Caco-2 (cell line): ENCODE data around the gene GSTT2. TPM values are rescaled to one million over a fixed set of nuclear protein-coding genes. Genes with fewer than 3 reads are reported as not detected.
A peak's percentile ranks its signal among the peaks of the same experiment; 100 is the strongest.
"Not testable (repeated sequence)": the region's sequence is repeated elsewhere in the genome, so short reads cannot be mapped to it uniquely, and the experiment has no call there.

Experiments
- BruUV-seq: library from RNA; stranded (reverse); fragments of 400-500 nt; replicated peaks from 2 replicates; lab custom pipeline; 2021; lab: Mats Ljungman, UMichigan
- CTCF ChIA-PET: fragments of 300-600 bp; sonication (Branson Sonifier 250); formaldehyde crosslinking; loops from one replicate; lab custom pipeline; 2022; ENCODE audit warnings: antibody characterized with exemption; lab: Charles Lee
- POLR2A ChIA-PET: fragments of 300-600 bp; sonication (Branson Sonifier 250); formaldehyde crosslinking; loops from one replicate; lab custom pipeline; 2022; ENCODE audit warnings: antibody characterized with exemption; lab: Charles Lee
- DNase-seq, 2 experiments: peaks; one replicate each; pipeline versions ENCODE4 v3.0.0 to v3.0.0-alpha.2; 2020 to 2022
- H3K27me3 ChIP-seq: replicated peaks from 2 replicates; pipeline ENCODE4 v1.6.0; 2011; ENCODE audit warnings: low read length; ENCODE audit not compliant: control insufficient read depth, insufficient read depth
- H3K36me3 ChIP-seq: 2 replicates; pipeline ENCODE4 v1.5.1; 2011; ENCODE audit warnings: low read length; ENCODE audit not compliant: control insufficient read depth, insufficient read depth
- H3K4me1 ChIP-seq: fragments of 250-450 bp; sonication (Bioruptor Pico); 2 replicates; pipeline ENCODE4 v1.5.1; 2020; ENCODE audit warnings: mild to moderate bottlenecking
- H3K4me3 ChIP-seq: 2 replicates; pipeline ENCODE4 v1.5.1; 2011; ENCODE audit warnings: low read depth, mild to moderate bottlenecking, control low read depth, low read length
- H3K9me3 ChIP-seq: fragments of 250-450 bp; sonication (Bioruptor Pico); 2 replicates; pipeline ENCODE4 v1.5.1; 2020; ENCODE audit warnings: mild to moderate bottlenecking, moderate library complexity
- H3K27ac Mint-ChIP-seq: one replicate; pipeline ENCODE4 v1.8.0; 2022; ENCODE audit warnings: mixed read lengths; ENCODE audit not compliant: unreplicated experiment
- H3K27me3 Mint-ChIP-seq: one replicate; pipeline ENCODE4 v1.8.0; 2022; ENCODE audit warnings: mixed read lengths; ENCODE audit not compliant: insufficient read depth, unreplicated experiment
- H3K36me3 Mint-ChIP-seq: one replicate; pipeline ENCODE4 v1.8.0; 2022; ENCODE audit warnings: mild to moderate bottlenecking, mixed read lengths; ENCODE audit not compliant: insufficient read depth, unreplicated experiment
- H3K4me1 Mint-ChIP-seq: one replicate; pipeline ENCODE4 v1.8.0; 2022; ENCODE audit warnings: low read depth, mixed read lengths; ENCODE audit not compliant: unreplicated experiment
- H3K4me3 Mint-ChIP-seq: one replicate; pipeline ENCODE4 v1.8.0; 2022; ENCODE audit warnings: mild to moderate bottlenecking, moderate library complexity, mixed read lengths; ENCODE audit not compliant: unreplicated experiment
- H3K9me3 Mint-ChIP-seq: one replicate; pipeline ENCODE4 v1.8.0; 2022; ENCODE audit warnings: mixed read lengths; ENCODE audit not compliant: unreplicated experiment
- CTCF ChIP-seq, 2 experiments: fragments of 200-600 bp in 1 of 2; IDR thresholded peaks; 1 replicate in 1 of 2; 2 replicates in 1 of 2; pipeline versions ENCODE4 v1.5.1 to v1.8.0; 2011 to 2022; ENCODE audit warnings: antibody characterized with exemption in 1 of 2, control low read depth in 1 of 2, inconsistent platforms in 1 of 2, low read depth in 1 of 2, low read length in 1 of 2, mild to moderate bottlenecking in 1 of 2, moderate library complexity in 1 of 2; ENCODE audit not compliant: insufficient read depth in 1 of 2, severe bottlenecking in 1 of 2, unreplicated experiment in 1 of 2
- intact Hi-C: fragments of 100-400 bp; cut with micrococcal nuclease; formaldehyde crosslinking; loops from one replicate; pipeline ENCODE4 v1.10.0; 2022; ENCODE audit not compliant: unreplicated experiment
- total RNA-seq: library from RNA; stranded (reverse); gene quantifications from 2 replicates; pipeline ENCODE4 v1.2.3, GENCODE V29; 2022

GSTT2 gene
- total RNA-seq, 1 experiment from 2014 or later = 0.82 TPM

GRCh38 chr22:23956301-23956900, 23.5 kb upstream of the GSTT2 start:
- not testable (repeated sequence) for H3K36me3 Mint-ChIP-seq, BruUV-seq, H3K4me3 ChIP-seq, H3K9me3 Mint-ChIP-seq, H3K27me3 ChIP-seq, H3K27me3 Mint-ChIP-seq, H3K4me1 ChIP-seq, H3K27ac Mint-ChIP-seq, H3K36me3 ChIP-seq, H3K9me3 ChIP-seq, H3K4me3 Mint-ChIP-seq, H3K4me1 Mint-ChIP-seq
- TF ChIP-seq CTCF (IDR thresholded peaks at IDR 0.05; ENCODE audit: insufficient read depth in 1 of 2, low read depth in 1 of 2, low read length in 1 of 2, severe bottlenecking in 1 of 2, unreplicated experiment in 1 of 2) = peak; percentile 69 to 95
- DNase-seq = peak; percentile 74 to 84
- intact Hi-C loops = loop anchor here (5.0 kb wide), 2 partner anchors 69 to 94 kb away; no protein-coding TSS in a partner anchor
- ChIA-PET CTCF (interaction anchor here (0.6 to 1.0 kb wide), 2 partner anchors 67 to 69 kb away, joined by 4 to 7 read pairs; no protein-coding TSS in a partner anchor), POLR2A (interaction anchor here (0.6 kb wide), 1 partner anchor 62 kb away, joined by 3 read pairs; the partner anchor contains the start of gene MIF)

- H3K9me3 ChIP-seq, H3K4me1 ChIP-seq, H3K4me1 Mint-ChIP-seq, DNase-seq, H3K27me3 Mint-ChIP-seq, H3K36me3 Mint-ChIP-seq, H3K4me3 ChIP-seq, intact Hi-C loops, H3K27me3 ChIP-seq, H3K4me3 Mint-ChIP-seq, CTCF ChIA-PET, H3K27ac Mint-ChIP-seq, H3K36me3 ChIP-seq, POLR2A ChIA-PET, H3K9me3 Mint-ChIP-seq, BruUV-seq: not testable (repeated sequence)
Measured at GRCh38 chr22:23961084-23961771, 18.7 kb upstream of the GSTT2 start, which contains the start of gene GSTT2B. GSTT2B (minus strand) TSS chr22:23961195; CDS start chr22:23961131, 64 bp downstream.

GRCh38 chr22:23966094-23966493, 13.8 kb upstream of the GSTT2 start:
- H3K4me3 Mint-ChIP-seq, H3K9me3 Mint-ChIP-seq, BruUV-seq, H3K27me3 ChIP-seq, H3K4me1 ChIP-seq, H3K36me3 ChIP-seq, H3K4me1 Mint-ChIP-seq, H3K4me3 ChIP-seq, H3K27me3 Mint-ChIP-seq, DNase-seq, intact Hi-C loops, H3K27ac Mint-ChIP-seq, H3K9me3 ChIP-seq, CTCF ChIA-PET, POLR2A ChIA-PET: not testable (repeated sequence)
- peaks cover 21% of the 10 kb centered on the region for H3K36me3 Mint-ChIP-seq

- POLR2A ChIA-PET, H3K27ac Mint-ChIP-seq, H3K9me3 Mint-ChIP-seq, H3K4me3 ChIP-seq, H3K4me3 Mint-ChIP-seq, CTCF ChIA-PET, H3K27me3 ChIP-seq, intact Hi-C loops, H3K36me3 ChIP-seq, H3K9me3 ChIP-seq, H3K4me1 Mint-ChIP-seq, DNase-seq, H3K4me1 ChIP-seq, H3K27me3 Mint-ChIP-seq, BruUV-seq: not testable (repeated sequence)
- H3K36me3 Mint-ChIP-seq = peaks cover 26% of the 10 kb centered on the region
Measured at GRCh38 chr22:23966568-23966967, 13.4 kb upstream of the GSTT2 start, which contains the start of gene DDTL. DDTL (plus strand) TSS chr22:23966888; CDS start chr22:23966915, 27 bp downstream.
